Activated CD8-positive, alpha-beta memory T cell treated with anti-CD3 and anti-CD28 coated beads, Interleukin-2, amount 50 U/mL, for 48 hours (primary cell): Measurements from ENCODE around the gene ENPP3.
A peak's percentile ranks its signal among the peaks of the same experiment; 100 is the strongest.

ENCODE experiments used
- DNase-seq: peaks from one replicate; pipeline ENCODE4 v3.0.0-alpha.2; 2020

Gene ENPP3

DNA sequence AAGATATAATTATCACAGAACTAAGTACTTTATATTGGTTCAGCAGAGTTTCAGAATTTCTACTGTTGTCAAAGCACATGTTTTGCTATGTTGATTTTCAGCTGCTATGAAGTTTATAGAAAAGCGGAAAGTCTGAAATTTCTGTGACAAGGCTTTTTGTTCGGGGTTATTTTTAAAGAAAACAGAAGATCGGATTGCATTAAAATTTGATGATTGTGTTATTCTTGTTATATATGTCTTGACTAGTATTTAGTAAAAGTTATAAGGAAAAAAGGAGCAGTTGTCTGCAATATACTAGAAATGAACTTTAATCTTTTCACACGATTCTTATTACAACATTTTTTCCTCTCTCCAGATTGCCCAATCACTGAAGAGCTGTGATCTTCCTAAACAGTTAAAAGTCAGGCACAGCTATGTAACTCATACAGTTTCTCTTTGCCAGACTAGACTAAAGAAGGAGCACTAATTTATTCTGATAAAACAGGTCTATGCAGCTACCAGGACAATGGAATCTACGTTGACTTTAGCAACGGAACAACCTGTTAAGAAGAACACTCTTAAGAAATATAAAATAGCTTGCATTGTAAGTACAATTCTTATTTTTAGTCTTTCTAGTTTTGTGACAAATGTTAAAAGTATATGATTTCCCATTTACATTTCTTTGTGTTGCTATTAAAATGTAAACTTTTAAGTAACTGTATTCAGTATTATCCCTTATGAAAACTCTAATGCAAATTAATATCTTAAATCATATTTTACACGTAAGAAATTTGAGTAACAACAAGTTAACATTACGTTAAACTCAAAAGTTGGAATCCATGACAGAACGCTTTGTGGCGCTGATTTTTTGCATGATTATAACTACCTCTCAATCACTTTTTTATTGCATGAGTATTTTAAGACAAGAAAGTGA is at the start of gene ENPP3:
Gene ENPP3, plus strand, starts transcription at position 423 of the 913 bp plus-strand sequence. Its CDS starts 83 bp downstream, at position 506.
- no peak for DNase-seq

GRCh38 chr6:131587909-131588308 is 49.2 kb upstream of the ENPP3 start:
- DNase-seq, result no peak

- no peak for DNase-seq
These were observed 48.5 kb upstream of the ENPP3 start for GRCh38 chr6:131588643-131589042.

GRCh38 chr6:131592935-131593334 is 44.2 kb upstream of the ENPP3 start:
- DNase-seq, result no peak

DNA sequence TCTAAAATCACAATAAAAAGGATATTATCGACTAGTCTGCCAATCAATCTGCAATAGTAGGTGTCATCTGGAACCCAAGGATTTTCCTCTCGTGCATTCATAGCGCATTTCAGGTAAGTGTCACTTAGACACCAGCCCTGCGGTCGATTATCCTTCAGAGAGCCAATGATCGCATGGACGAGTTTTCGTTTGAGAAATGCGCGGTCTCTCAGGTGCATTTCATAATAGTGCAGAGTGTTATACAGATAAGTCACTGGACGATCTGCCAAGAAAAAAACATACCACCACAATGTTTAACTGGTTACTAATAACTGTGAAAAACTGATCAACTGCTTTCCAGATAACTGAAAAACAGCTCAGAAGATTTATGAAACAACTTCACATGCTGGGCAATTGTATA is 43.0 kb upstream of the ENPP3 start:
- DNase-seq, result no peak

GRCh38 chr6:131597446-131597845 is 39.7 kb upstream of the ENPP3 start:
- DNase-seq, result no peak

- DNase-seq, result no peak
These were observed 36.4 kb upstream of the ENPP3 start for GRCh38 chr6:131600716-131601115.

- DNase-seq, result no peak
These were observed 34.3 kb upstream of the ENPP3 start for GRCh38 chr6:131602781-131603312.

- no peak for DNase-seq
These were observed 23.7 kb upstream of the ENPP3 start for GRCh38 chr6:131613296-131613925.

DNA sequence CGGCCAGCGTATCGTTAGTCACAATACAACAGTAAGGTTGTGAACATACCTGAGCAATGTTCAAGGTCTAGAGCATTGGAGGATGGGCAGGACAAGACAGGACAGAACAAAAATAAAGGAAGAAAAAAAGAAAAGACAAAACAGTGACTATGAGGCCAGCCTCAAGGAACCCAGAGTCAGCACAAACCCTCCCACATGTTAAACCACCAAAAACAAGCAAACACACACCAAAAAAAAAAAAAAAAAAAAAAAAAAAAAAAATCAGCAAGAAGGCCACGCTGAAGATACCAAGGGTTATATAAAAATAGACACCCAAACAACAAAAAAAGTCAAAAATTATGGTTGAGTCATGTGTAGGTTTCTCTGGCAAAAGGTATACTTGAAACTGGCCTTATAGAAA is 21.8 kb upstream of the ENPP3 start:
- DNase-seq, result no peak

- DNase-seq, result peak; percentile 99
These were observed 9.1 kb upstream of the ENPP3 start, which contains the start of gene MED23 for GRCh38 chr6:131627724-131628682. Gene MED23 (minus strand): TSS chr6:131628242. CDS start chr6:131628049, 193 bp downstream.

DNA sequence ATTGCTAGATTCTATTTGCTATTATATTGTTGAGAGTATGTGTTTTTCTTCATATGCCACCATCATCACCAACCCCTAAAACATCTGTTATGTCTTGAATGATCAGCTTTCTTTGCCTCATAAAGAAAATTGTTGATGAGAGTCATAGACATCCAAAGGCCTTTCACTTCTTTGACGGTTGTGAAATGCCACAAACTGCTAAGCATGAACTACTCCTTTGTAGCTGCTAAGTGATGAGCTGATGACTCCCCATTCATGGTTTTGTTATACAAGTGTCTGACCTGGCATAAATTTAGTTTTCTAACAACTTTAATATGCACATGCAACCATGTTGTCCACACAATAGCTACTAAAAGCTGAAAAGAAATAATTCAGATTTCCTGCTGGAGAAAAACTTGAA is 8.4 kb upstream of the ENPP3 start:
- no peak for DNase-seq

DNA sequence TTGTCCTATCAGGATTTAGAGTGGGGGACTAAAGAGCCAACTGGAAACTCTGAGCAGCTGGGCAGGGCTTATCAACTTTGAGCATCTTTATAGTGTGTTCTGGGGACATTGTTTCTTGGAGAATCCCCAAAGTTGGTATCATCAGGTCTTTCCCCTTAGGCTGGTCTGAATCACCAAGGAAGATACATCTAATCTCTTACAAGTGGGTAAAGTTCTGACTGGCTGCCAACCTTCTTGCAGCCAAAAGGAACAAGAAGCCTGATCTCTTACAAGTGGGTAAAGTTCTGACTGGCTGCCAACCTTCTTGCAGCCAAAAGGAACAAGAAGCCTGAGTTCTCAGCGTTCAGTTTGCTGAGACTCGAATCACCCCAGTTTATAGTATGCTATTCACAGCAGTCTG is 7.5 kb upstream of the ENPP3 start:
- DNase-seq, result no peak

- no peak for DNase-seq
These were observed 5.3 kb upstream of the ENPP3 start for GRCh38 chr6:131631625-131632289.

- DNase-seq, result no peak
These were observed 1.4 kb upstream of the ENPP3 start for GRCh38 chr6:131635384-131636340.

GRCh38 chr6:131638013-131638412 is 911 bp downstream of the ENPP3 start:
- no peak for DNase-seq

GRCh38 chr6:131640100-131640499 is 3.0 kb downstream of the ENPP3 start:
- DNase-seq, result no peak

GRCh38 chr6:131640576-131640975 is 3.5 kb downstream of the ENPP3 start:
- no peak for DNase-seq

- DNase-seq, result no peak
These were observed 4.5 kb downstream of the ENPP3 start for GRCh38 chr6:131641554-131641953.

- no peak for DNase-seq
These were observed 5.5 kb downstream of the ENPP3 start for GRCh38 chr6:131642565-131642964.
